Tibial artery (tissue), 4 donors: Measurements from ENCODE around the gene ZC3H12C.

Experiments used
- DNase-seq, 2 donors: peaks; one replicate each; pipeline ENCODE4 v3.0.0-alpha.2; 2019
- H3K27ac ChIP-seq, 2 donors: fragments of 200-600 bp; sonication (generic) in 1 of 2; 1 replicate in 1 of 2; 2 replicates in 1 of 2; pipeline ENCODE4 v1.5.1; 2018 to 2019; ENCODE audit warnings: mild to moderate bottlenecking in 1 of 2
- H3K27me3 ChIP-seq, 2 donors: fragments of 200-600 bp; sonication (generic) in 1 of 2; one replicate each; pipeline versions ENCODE4 v1.5.1 to v1.6.0; 2016 to 2019
- H3K36me3 ChIP-seq, 3 donors: fragments of 200-600 bp; sonication (generic) in 2 of 3; one replicate each; pipeline ENCODE4 v1.5.1; 2016 to 2019; ENCODE audit warnings: mild to moderate bottlenecking in 2 of 3
- H3K4me1 ChIP-seq, 4 donors: fragments of 200-600 bp; sonication (generic) in 2 of 4; 1 replicate in 3 of 4; 2 replicates in 1 of 4; pipeline ENCODE4 v1.5.1; 2016 to 2019
- H3K4me3 ChIP-seq, 2 donors: fragments of 200-600 bp; sonication (generic) in 1 of 2; 1 replicate in 1 of 2; 2 replicates in 1 of 2; pipeline ENCODE4 v1.5.1; 2018 to 2019; ENCODE audit warnings: mild to moderate bottlenecking in 2 of 2
- H3K9me3 ChIP-seq, 3 donors: fragments of 200-600 bp; sonication (generic) in 1 of 3; one replicate each; pipeline ENCODE4 v1.5.1; 2016 to 2019
- CTCF ChIP-seq, 2 experiments: fragments of 200-600 bp in 1 of 2; fragments of 450-650 bp in 1 of 2; IDR thresholded peaks; one replicate each; pipeline ENCODE4 v1.5.1; 2017 to 2019; ENCODE audit warnings: antibody characterized with exemption in 2 of 2, mild to moderate bottlenecking in 1 of 2, moderate library complexity in 1 of 2
- intact Hi-C: fragments of 100-400 bp; cut with DNase I; formaldehyde crosslinking; loops from one replicate; pipeline ENCODE4 v1.15.0; 2023; ENCODE audit warnings: low total_unique reads

ZC3H12C gene

GRCh38 chr11:110090466-110091026 is 2.6 kb upstream of the ZC3H12C start:
- TF ChIP-seq CTCF (IDR thresholded peaks at IDR 0.05), result no peak
- intact Hi-C loops, result loop anchor here (5.0 to 10.0 kb wide), 4 partner anchors 86 to 1426 kb away; partner anchors contain the start of gene DDX10
- no peaks in the 10 kb centered on the region for H3K27me3 ChIP-seq
- no peak for DNase-seq
- H3K4me1 ChIP-seq, result peaks cover 0 to 21% (median 3%) of the 10 kb centered on the region in 4 donors
- no peak overlapping the region for H3K27ac ChIP-seq
- H3K4me3 ChIP-seq, result no peak overlapping the region
- no peaks in the 10 kb centered on the region for H3K9me3 ChIP-seq
- H3K36me3 ChIP-seq, result no peaks in the 10 kb centered on the region

- no peak for DNase-seq
- Histone ChIP-seq H3K36me3 (no peaks in the 10 kb centered on the region), H3K27me3 (no peaks in the 10 kb centered on the region), H3K4me1 (peaks cover 0 to 24% (median 7%) of the 10 kb centered on the region in 4 donors), H3K27ac (peak overlapping the region; percentile 94 to 96), H3K9me3 (no peaks in the 10 kb centered on the region), H3K4me3 (peak overlapping the region; percentile 71 to 85)
- no peak for TF ChIP-seq CTCF (IDR thresholded peaks at IDR 0.05)
- intact Hi-C loops, result loop anchor here (5.0 to 10.0 kb wide), 4 partner anchors 87 to 1427 kb away; partner anchors contain the start of gene DDX10
These were observed 1.1 kb upstream of the ZC3H12C start for GRCh38 chr11:110092111-110092514.

GRCh38 chr11:110093407-110094297 is 460 bp downstream of the ZC3H12C start:
- no peaks in the 10 kb centered on the region for H3K9me3 ChIP-seq
- no peak for TF ChIP-seq CTCF (IDR thresholded peaks at IDR 0.05)
- H3K4me1 ChIP-seq, result peaks cover 0 to 26% (median 7%) of the 10 kb centered on the region in 4 donors
- peak; percentile 58 to 77 for DNase-seq
- intact Hi-C loops, result loop anchor here (5.0 to 10.0 kb wide), 4 partner anchors 89 to 1429 kb away; partner anchors contain the start of gene DDX10
- H3K27me3 ChIP-seq, result no peaks in the 10 kb centered on the region
- peak overlapping the region; percentile 94 to 96 for H3K27ac ChIP-seq
- H3K4me3 ChIP-seq, result peak overlapping the region; percentile 71 to 85
- no peaks in the 10 kb centered on the region for H3K36me3 ChIP-seq

GRCh38 chr11:110094298-110095285 is 1.4 kb downstream of the ZC3H12C start:
- Histone ChIP-seq H3K27ac (peak overlapping the region; percentile 94 to 96), H3K36me3 (no peaks in the 10 kb centered on the region), H3K4me1 (peaks cover 0 to 29% (median 7%) of the 10 kb centered on the region in 4 donors), H3K4me3 (peak overlapping the region; percentile 71 to 85), H3K9me3 (no peaks in the 10 kb centered on the region), H3K27me3 (no peaks in the 10 kb centered on the region)
- no peak for TF ChIP-seq CTCF (IDR thresholded peaks at IDR 0.05)
- DNase-seq, result no peak
- intact Hi-C loops, result loop anchor here (5.0 to 10.0 kb wide), 4 partner anchors 90 to 1430 kb away; partner anchors contain the start of gene DDX10

GRCh38 chr11:110095554-110095953 is 2.4 kb downstream of the ZC3H12C start:
- Histone ChIP-seq H3K9me3 (no peaks in the 10 kb centered on the region), H3K36me3 (no peaks in the 10 kb centered on the region), H3K27ac (no peak overlapping the region), H3K27me3 (no peaks in the 10 kb centered on the region), H3K4me1 (peaks cover 0 to 29% (median 7%) of the 10 kb centered on the region in 4 donors), H3K4me3 (no peak overlapping the region)
- TF ChIP-seq CTCF (IDR thresholded peaks at IDR 0.05), result no peak
- DNase-seq, result no peak
- intact Hi-C loops, result loop anchor here (10.0 kb wide), 2 partner anchors 91 to 1431 kb away; partner anchors contain the start of gene DDX10
